Immature natural killer cell (primary cell): Measurements from ENCODE around the gene TIPRL. TPM values are rescaled to one million over a fixed set of nuclear protein-coding genes. Genes with fewer than 3 reads are reported as not detected.
"Not testable (repeated sequence)": the region's sequence is repeated elsewhere in the genome, so short reads cannot be mapped to it uniquely, and the experiment has no call there.

Experiments used
- DNase-seq, 3 donors: peaks; one replicate each; pipeline ENCODE4 v3.0.0; 2022; ENCODE audit warnings: mixed read lengths in 1 of 3
- H3K27ac Mint-ChIP-seq, 6 donors: one replicate each; pipeline ENCODE4 v1.8.0; 2020; ENCODE audit warnings: mixed read lengths in 6 of 6, mild to moderate bottlenecking in 5 of 6, inconsistent platforms in 4 of 6, moderate library complexity in 3 of 6
- H3K27me3 Mint-ChIP-seq, 3 donors: one replicate each; pipeline ENCODE4 v1.8.0; 2020 to 2021; ENCODE audit warnings: low read depth in 3 of 3, mild to moderate bottlenecking in 3 of 3, mixed read lengths in 3 of 3, moderate library complexity in 3 of 3, inconsistent platforms in 1 of 3
- H3K36me3 Mint-ChIP-seq, 3 donors: one replicate each; pipeline ENCODE4 v1.8.0; 2020; ENCODE audit warnings: mixed read lengths in 3 of 3, inconsistent platforms in 2 of 3, mild to moderate bottlenecking in 2 of 3
- H3K4me1 Mint-ChIP-seq, 2 donors: one replicate each; pipeline ENCODE4 v1.8.0; 2020; ENCODE audit warnings: inconsistent platforms in 2 of 2, mild to moderate bottlenecking in 2 of 2, mixed read lengths in 2 of 2, moderate library complexity in 1 of 2
- H3K4me3 Mint-ChIP-seq, 5 donors: one replicate each; pipeline ENCODE4 v1.8.0; 2020; ENCODE audit warnings: mild to moderate bottlenecking in 5 of 5, mixed read lengths in 5 of 5, inconsistent platforms in 3 of 5, moderate library complexity in 3 of 5
- H3K9me3 Mint-ChIP-seq, 6 donors: one replicate each; pipeline ENCODE4 v1.8.0; 2020; ENCODE audit warnings: mild to moderate bottlenecking in 6 of 6, mixed read lengths in 6 of 6, inconsistent platforms in 4 of 6, moderate library complexity in 3 of 6
- polyA plus RNA-seq, 3 donors: library from polyadenylated mRNA; unstranded; fragments of 300-500 nt; fragmentation: Illumina TruSeq; gene quantifications; one replicate each; pipeline ENCODE4 v1.2.3, GENCODE V29; 2021

The TIPRL gene
- polyA plus RNA-seq, 3 donors from 2014 or later, result 26.9 to 51.6 (median 51.4) TPM

DNA sequence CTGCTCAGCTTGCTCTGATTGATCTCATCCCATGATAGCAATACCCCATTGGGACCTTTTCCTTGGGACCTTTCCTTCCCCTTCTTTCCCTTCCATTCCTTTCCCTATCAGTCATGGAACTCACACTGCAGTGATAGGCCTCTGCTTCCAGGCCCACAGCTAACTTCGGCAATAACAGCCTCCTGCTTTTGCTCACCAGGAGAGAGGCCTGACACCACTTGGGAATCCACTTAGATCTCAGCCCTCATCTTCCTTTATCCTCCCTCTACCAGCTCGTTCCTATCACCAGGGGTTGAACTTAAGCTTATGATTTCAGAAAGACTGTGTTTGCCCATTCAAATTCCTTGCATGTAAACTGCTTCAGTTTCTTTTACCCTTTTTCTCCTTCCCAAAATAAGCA is 11.0 kb upstream of the TIPRL start:
- no peaks in the 10 kb centered on the region for H3K4me1 Mint-ChIP-seq
- H3K27ac Mint-ChIP-seq, result no peak overlapping the region
- H3K27me3 Mint-ChIP-seq, result peaks cover 0 to 6% (median 3%) of the 10 kb centered on the region in 3 donors
- no peak for DNase-seq
- no peak overlapping the region for H3K4me3 Mint-ChIP-seq
- peaks cover 0 to 1% (median 0%) of the 10 kb centered on the region in 6 donors for H3K9me3 Mint-ChIP-seq
- peaks cover 0 to 5% (median 0%) of the 10 kb centered on the region in 3 donors for H3K36me3 Mint-ChIP-seq

- Mint-ChIP-seq H3K4me3 (no peak overlapping the region), H3K27me3 (peaks cover 6 to 17% (median 7%) of the 10 kb centered on the region in 3 donors), H3K4me1 (no peaks in the 10 kb centered on the region), H3K36me3 (no peaks in the 10 kb centered on the region), H3K9me3 (no peaks in the 10 kb centered on the region), H3K27ac (no peak overlapping the region)
- DNase-seq, result no peak
Measured at GRCh38 chr1:168170564-168171508, 7.9 kb upstream of the TIPRL start.

GRCh38 chr1:168172250-168172915 is 6.4 kb upstream of the TIPRL start:
- no peak for DNase-seq
- no peaks in the 10 kb centered on the region for H3K4me1 Mint-ChIP-seq
- peaks cover 6 to 17% (median 7%) of the 10 kb centered on the region in 3 donors for H3K27me3 Mint-ChIP-seq
- no peaks in the 10 kb centered on the region for H3K9me3 Mint-ChIP-seq
- no peak overlapping the region for H3K4me3 Mint-ChIP-seq
- H3K36me3 Mint-ChIP-seq, result no peaks in the 10 kb centered on the region
- no peak overlapping the region for H3K27ac Mint-ChIP-seq

DNA sequence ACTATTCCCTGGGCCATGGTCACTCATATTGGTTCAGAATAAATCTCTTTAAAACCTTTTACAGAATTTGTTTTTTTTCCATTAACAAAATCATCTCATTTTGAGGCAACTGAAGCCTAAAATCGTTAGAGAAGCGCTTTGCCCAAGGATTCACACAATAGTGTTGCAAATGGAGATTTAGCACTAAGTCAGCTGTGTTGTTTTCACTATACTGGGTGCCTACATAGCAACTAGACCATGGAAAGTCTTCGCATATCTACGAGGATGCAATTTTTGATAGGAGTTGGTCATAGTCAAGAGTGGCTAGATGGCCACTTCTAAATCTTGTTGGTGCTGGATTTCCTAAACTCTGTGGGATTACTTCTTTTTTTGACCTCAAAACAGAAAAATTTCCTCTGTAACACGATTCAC is 530 bp upstream of the TIPRL start:
- DNase-seq, result peak in 1 of 3 donors; percentile 2
- no peaks in the 10 kb centered on the region for H3K9me3 Mint-ChIP-seq
- no peak overlapping the region for H3K27ac Mint-ChIP-seq
- peaks cover 0 to 1% of the 10 kb centered on the region in 2 donors for H3K4me1 Mint-ChIP-seq
- peaks cover 9 to 15% (median 9%) of the 10 kb centered on the region in 3 donors for H3K27me3 Mint-ChIP-seq
- no peak overlapping the region for H3K4me3 Mint-ChIP-seq
- no peaks in the 10 kb centered on the region for H3K36me3 Mint-ChIP-seq

DNA sequence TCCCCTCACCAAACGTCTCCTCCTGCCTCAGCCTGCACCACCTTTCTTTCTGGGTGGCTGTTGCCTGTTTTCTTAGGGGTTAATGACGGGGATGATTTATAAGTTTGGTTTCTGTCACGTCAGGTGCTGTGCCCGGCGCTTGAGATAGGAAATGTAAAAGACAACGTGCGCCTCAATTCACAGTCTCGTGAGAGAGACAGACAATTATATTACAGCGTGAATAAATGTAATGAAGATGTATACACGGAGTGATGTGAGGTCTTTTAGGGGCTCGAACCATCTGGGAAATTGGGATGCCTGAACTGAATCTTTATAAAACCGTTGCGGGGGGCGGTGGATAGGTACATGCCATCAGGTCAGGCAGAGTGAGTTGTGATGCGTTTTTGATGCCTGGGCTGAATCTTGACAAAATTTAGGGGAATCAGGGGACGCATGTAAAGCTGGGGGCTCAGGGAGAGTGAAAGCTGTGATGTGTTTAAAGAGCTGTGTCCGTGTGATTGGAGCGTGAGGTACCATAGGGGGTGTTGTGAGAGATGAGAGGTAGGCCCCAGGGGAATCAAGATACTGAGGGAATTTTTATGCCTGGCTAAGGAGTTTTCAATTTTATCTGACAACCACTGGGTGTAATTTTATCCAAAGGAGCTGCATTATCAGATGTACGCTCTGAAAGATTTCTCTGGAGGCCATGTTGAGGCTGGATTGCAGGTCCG is 831 bp downstream of the TIPRL start:
- no peak overlapping the region for H3K27ac Mint-ChIP-seq
- no peak overlapping the region for H3K4me3 Mint-ChIP-seq
- DNase-seq, result peak in 1 of 3 donors; percentile 9
- peaks cover 0 to 11% of the 10 kb centered on the region in 2 donors for H3K4me1 Mint-ChIP-seq
- peaks cover 4 to 8% (median 5%) of the 10 kb centered on the region in 3 donors for H3K27me3 Mint-ChIP-seq
- H3K9me3 Mint-ChIP-seq, result no peaks in the 10 kb centered on the region
- H3K36me3 Mint-ChIP-seq, result peaks cover 0 to under 1% (median 0%) of the 10 kb centered on the region in 3 donors

- H3K4me3 Mint-ChIP-seq, result no peak overlapping the region
- peaks cover 0 to 4% (median 0%) of the 10 kb centered on the region in 3 donors for H3K36me3 Mint-ChIP-seq
- H3K27ac Mint-ChIP-seq, result no peak overlapping the region
- H3K4me1 Mint-ChIP-seq, result peaks cover 0 to 11% of the 10 kb centered on the region in 2 donors
- H3K27me3 Mint-ChIP-seq, result peaks cover 3 to 4% (median 3%) of the 10 kb centered on the region in 3 donors
- no peaks in the 10 kb centered on the region for H3K9me3 Mint-ChIP-seq
- no peak for DNase-seq
Measured at GRCh38 chr1:168180148-168180524, 1.4 kb downstream of the TIPRL start.

DNA sequence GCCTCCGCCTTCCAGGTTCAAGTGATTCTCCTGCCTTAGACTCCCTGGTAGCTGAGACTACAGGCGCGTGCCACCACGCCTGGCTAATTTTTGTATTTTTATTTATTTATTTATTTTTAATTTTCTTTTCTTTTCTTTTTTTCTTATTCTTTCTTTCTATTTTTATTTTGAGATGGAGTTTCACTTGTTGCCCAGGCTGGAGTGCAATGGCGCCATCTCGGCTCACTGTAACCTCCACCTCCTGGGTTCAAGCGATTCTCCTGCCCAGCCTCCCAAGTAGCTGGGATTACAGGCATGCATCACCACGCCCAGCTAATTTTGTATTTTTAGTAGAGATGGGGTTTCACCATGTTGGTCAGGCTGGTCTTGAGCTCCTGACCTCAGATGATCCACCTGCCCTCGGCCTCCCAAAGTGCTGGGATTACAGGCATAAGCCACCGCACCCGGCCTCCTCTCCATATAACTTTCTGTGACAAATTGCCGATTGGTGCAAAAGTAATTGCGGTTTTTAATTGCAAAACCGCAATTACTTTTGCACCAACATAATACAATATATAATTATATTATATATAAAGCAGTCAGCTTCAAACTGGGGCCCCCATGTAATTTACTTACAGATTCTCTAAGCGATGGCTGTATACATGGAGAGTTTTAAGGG is 2.4 kb downstream of the TIPRL start:
- Mint-ChIP-seq H3K4me3 (peak overlapping the region in 1 of 5 donors; percentile 38), H3K4me1 (peaks cover 0 to 11% of the 10 kb centered on the region in 2 donors)
- DNase-seq, H3K9me3 Mint-ChIP-seq, H3K27ac Mint-ChIP-seq, H3K36me3 Mint-ChIP-seq, H3K27me3 Mint-ChIP-seq: not testable (repeated sequence)

- Mint-ChIP-seq H3K9me3 (no peaks in the 10 kb centered on the region), H3K36me3 (peaks cover 5 to 15% (median 6%) of the 10 kb centered on the region in 3 donors), H3K4me1 (peaks cover 0 to 29% of the 10 kb centered on the region in 2 donors), H3K4me3 (no peak overlapping the region), H3K27ac (peak overlapping the region in 1 of 6 donors; percentile 23), H3K27me3 (peaks cover 0 to 3% (median 0%) of the 10 kb centered on the region in 3 donors)
- DNase-seq, result no peak
Measured at GRCh38 chr1:168187177-168187576, 8.4 kb downstream of the TIPRL start.

DNA sequence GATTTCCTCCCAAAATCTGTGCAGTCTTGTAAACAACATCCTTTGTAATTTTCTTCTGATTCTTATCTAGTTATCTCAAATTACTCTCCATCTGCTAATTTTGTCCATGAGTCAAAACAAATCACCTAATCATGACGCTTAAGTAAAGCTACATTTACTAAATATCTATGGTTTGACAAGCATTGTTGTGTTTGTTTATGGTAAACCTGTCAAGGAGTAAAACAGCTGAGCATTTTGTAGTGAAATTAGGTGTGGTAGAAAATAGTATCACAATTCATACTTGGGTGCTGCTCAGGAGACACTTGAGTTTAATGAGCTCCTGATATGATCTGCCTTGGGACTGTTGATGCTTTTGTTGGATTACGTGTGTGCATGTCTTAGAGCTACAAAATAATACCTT is 11.6 kb downstream of the TIPRL start:
- Mint-ChIP-seq H3K4me1 (peaks cover 0 to 22% of the 10 kb centered on the region in 2 donors), H3K36me3 (peaks cover 8 to 24% (median 10%) of the 10 kb centered on the region in 3 donors), H3K9me3 (no peaks in the 10 kb centered on the region), H3K27me3 (peaks cover 0 to under 1% (median 0%) of the 10 kb centered on the region in 3 donors), H3K27ac (peak overlapping the region in 1 of 6 donors; percentile 56), H3K4me3 (no peak overlapping the region)
- no peak for DNase-seq

- H3K4me1 Mint-ChIP-seq, result peaks cover 0 to 7% of the 10 kb centered on the region in 2 donors
- H3K9me3 Mint-ChIP-seq, result no peaks in the 10 kb centered on the region
- H3K27ac Mint-ChIP-seq, result no peak overlapping the region
- H3K36me3 Mint-ChIP-seq, result peaks cover 12 to 34% (median 30%) of the 10 kb centered on the region in 3 donors
- no peak for DNase-seq
- no peak overlapping the region for H3K4me3 Mint-ChIP-seq
- H3K27me3 Mint-ChIP-seq, result no peaks in the 10 kb centered on the region
Measured at GRCh38 chr1:168195199-168196135, 16.7 kb downstream of the TIPRL start.

DNA sequence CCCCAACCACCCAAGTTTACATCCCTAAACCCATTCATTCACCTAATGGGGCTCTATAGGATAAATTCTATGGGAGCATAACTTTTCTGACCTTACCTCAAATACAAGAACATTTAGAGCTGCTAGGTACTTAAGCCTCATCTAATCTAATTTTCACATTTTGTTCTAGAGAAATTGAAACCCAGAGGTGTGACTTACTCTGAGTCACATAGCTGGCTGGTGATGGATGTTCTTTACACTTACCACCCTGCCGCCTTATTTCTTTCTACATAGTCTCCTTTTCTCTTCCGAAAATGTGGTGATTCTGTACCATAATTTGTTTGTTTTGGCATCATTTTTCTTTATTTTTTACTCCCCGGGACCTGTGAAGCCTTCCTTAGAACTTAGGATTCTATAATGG is 20.3 kb downstream of the TIPRL start:
- H3K4me3 Mint-ChIP-seq, result no peak overlapping the region
- H3K27ac Mint-ChIP-seq, result peak overlapping the region in 1 of 6 donors; percentile 42
- H3K4me1 Mint-ChIP-seq, result peaks cover 0 to 4% of the 10 kb centered on the region in 2 donors
- H3K9me3 Mint-ChIP-seq, result no peaks in the 10 kb centered on the region
- DNase-seq, result no peak
- peaks cover 26 to 47% (median 45%) of the 10 kb centered on the region in 3 donors for H3K36me3 Mint-ChIP-seq
- no peaks in the 10 kb centered on the region for H3K27me3 Mint-ChIP-seq

DNA sequence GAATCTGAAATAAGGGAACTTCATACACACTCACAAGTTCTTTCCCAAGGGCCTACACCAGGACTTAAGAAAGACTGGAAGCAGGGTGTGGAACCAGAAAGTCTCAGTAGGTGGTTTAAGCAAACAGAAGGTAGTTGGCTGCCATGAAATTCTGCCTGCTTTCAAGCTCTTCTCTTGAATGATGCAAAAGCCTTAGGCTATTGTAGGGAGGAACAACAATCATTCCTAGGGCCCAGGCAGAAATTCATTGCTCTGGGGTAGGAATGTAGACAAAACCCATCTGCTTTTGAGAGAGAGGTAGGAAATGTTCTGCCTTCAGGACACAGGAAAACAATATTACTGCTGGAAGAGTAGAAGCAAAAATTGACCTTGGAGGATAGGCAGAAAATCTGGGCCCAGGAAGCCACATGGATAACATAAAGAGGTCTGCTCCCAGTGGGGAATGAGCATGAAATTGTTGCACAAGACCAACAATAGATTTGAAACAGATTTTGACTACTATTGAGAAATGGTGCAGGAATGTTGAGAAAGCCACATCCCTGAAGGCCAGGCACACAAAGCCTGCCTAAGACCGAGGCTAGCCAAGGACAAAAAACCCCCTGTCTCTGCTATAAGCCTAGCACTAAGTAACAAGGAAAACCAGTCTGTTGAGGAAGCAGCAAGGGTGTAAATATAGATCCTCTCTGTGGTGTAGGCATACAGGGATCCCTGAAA is 24.3 kb downstream of the TIPRL start:
- no peaks in the 10 kb centered on the region for H3K27me3 Mint-ChIP-seq
- DNase-seq, result no peak
- H3K4me3 Mint-ChIP-seq, result no peak overlapping the region
- H3K9me3 Mint-ChIP-seq, result no peaks in the 10 kb centered on the region
- H3K36me3 Mint-ChIP-seq, result peaks cover 32 to 51% (median 36%) of the 10 kb centered on the region in 3 donors
- H3K27ac Mint-ChIP-seq, result no peak overlapping the region
- no peaks in the 10 kb centered on the region for H3K4me1 Mint-ChIP-seq
